HCEC 1CT (cell line): Measurements from ENCODE around the gene EIPR1.

ENCODE experiments used
- DNase-seq: peaks from one replicate; pipeline ENCODE4 v3.0.0-alpha.2; 2017

EIPR1 gene

DNA sequence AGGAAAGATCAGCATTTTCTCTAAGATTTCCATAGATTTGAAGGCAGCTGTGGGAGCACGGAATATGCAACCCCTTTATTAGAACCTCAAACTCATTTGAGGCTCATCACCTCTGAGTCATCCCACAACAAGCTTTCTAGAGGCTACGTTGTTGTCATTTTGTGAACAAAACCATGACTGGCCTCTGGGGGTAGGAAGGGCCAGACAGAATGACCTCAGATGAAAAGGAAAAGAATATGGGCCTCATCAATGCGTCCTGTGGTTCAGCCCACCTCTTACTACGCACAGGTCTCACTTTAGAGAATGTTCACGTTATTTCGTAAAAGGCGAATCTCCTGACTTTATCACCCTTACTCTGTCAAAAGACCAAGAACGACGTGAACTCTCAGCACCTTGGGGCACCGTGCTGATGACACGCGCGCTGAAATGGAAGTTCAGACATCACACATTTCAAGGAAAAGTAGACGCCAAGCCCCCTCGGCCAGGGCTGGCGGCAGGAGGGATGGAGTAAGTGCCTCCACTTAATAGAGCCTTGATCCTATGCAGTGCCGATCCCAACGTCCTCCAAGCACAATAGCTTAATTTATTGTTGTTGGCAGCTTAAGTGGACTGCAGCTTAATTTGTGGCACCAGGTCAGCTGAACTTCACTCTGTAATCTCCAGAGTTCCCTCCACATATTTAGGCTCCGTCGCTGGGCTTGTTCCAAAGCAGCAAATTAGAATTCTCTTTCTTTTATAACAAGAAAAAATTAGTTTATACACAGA lies 208.3 kb downstream of the EIPR1 start:
- peak; percentile 74 for DNase-seq

DNA sequence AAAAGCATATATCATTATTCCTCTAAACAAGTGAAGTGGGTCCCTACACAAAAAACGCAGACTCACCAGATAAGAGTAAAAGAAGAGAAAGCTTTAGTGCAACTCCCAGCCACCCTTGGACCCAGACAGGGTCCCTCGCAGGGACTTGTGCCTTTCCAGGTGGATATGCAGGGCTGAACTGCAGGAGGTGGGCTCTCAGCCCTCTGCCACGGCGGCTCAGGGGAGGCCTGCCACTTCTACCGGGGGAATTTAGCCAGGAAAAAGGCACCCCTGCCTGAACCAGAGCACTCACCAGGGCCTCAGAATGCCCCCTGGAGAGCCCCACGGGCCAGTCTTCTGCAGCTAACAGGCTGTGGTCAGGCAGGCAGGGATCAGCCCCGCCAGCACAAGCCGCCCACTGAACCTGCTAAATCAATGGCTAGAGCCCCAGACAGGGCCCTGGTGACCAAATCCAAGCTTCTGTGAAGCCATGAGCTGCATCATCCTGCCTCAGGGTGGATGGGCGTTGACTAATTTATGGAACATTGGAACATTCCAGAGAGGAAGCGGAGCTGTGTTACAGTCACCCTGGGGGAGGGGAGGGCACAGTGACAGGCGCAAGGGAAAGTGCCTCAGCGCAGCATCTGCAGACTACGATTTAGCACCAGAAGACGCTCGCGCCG lies 209.3 kb downstream of the EIPR1 start:
- peak; percentile 49 for DNase-seq

DNA sequence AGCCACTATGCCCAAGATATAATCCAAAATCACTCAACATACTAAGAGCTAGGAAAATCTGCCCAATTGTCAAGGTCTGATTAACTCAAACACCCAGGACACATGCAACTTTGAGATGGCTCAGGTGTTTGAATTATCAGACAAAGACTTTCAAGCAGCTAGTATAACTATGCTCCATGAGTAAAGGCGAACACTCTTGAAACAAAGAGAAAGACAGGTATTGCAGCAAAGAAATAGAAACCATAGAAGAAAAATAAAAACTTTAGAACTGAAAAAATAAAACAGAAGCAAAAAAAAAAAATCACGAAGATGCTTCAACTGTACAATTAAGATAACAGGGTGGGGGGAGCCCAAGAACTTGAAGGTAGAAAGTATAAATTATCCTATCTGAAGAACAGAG lies 214.2 kb downstream of the EIPR1 start:
- no peak for DNase-seq

DNA sequence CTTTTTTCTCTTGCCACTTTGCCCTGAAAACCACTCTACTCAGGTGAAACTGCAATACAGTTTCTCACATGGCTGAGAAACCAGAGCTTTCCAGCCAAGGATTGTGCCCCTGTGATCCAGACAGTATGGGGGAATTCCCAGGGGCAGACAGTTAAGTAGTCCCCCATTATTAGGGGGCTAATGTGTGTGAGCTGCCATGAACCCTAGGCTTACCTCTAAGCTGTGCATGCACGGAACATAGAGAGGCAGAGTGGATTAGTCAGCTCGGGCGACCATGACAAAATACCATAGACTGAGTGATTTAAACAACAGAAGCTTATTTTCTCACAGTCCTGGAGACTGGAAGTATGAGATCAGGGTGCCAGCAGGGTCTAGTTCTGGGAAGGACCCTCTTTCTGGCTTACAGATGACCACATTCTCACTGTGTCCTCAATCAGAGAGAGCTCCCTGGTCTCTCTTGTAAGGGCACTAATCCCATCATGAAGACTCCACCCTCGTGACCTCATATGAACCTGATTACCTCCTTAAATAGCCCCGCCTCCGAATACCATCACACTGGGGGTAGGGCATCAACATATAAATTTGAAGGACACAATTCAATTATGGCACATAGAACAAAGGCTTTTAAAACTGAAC lies 215.1 kb downstream of the EIPR1 start:
- no peak for DNase-seq

DNA sequence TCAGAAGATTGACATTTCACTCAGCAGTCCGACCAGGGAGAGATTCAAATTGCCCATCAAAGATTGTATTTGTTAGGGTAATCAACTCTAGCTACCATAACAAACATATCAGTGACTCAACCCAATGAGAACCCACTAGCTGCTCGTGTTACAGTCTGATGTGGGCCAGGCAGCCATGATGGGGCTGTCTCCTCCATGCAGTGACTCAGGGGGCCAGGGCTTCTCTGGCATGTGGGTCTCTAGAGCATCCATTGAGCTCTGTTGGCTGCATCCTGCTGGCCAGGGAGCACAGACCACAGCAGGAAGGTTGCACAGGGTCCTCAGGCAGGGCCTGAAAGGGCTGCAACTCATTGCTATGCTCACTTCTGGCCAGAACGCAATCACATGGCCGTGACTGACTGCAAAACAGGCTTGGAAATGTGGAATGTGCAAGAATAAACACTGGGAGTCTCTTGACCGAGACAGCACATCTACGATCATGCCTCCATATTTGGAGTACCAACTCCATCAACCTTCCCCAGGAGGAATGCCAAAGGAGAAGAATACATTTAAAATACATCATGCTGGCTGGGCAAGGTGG lies 216.8 kb downstream of the EIPR1 start:
- no peak for DNase-seq

DNA sequence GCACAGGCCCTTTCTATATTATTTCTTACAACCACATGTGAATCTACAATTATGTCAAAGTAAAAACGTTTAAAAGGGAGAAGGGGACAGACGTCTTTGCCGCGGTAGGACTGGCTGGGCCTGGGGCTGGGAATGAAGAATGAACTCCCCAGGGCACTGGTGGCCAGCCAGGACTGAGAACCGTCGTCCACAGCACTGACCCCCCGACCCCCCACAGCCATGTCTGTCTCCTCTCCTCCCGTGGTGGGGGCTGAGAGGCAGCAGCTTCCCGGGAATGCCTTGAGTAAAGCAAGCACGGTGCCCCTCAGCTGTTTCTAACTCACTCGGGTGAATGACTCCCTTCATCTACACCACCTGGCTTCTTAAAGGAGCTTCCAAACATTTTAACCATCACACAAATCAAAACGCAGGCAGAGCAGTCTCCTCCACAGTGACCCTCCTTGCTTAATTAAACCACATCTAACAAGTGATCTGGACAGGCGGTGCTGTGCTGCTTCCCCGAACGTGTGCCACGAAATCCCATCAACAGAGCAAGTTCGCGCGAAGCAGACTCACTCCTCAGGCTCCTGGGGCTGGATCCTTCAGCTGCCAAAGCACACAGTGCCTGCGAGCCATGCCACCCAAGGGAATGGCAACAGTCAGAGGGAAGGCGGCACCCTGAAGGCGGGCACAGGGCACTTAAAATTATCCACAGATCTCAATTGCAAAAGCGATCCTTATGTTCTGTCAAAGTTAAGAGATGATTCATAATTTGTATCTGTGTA lies 217.7 kb downstream of the EIPR1 start:
- no peak for DNase-seq

DNA sequence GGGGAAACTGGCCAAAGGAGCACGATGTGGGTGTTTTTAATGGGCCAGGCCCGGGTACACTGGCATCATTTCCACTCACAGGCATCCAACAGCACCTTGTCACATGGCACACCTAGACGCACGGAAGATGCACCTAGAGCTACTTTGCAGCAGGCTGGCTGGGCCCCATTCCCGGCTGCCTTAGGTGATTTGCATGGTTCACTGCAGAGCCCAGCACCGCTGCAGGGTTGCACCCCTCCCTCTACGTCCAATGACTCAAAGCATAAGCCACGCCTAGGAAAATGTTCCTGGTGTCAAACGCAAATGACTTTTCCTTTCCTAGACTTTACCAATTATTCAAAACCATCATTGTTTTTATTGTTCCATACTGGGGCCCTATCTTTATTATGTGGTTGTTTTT lies 222.9 kb downstream of the EIPR1 start:
- DNase-seq, result no peak

DNA sequence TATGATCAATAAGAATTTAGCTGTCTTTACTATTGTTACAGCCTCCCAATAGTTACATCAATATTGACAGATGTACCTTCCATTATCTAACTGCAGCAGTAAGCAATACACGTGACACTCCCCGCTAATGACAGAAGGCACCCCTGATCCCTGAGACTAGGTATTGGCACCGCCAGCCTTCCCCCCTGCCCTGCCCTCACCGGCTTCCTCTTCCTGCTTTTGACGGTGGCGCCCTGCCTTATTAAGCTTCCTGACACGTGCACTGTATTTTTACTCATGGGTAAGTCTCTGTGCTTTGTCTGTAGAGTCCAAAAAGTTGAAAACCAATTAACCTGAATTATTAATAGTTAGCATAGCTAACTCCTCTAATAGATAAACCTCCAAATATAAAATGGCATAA lies 223.5 kb downstream of the EIPR1 start:
- no peak for DNase-seq

DNA sequence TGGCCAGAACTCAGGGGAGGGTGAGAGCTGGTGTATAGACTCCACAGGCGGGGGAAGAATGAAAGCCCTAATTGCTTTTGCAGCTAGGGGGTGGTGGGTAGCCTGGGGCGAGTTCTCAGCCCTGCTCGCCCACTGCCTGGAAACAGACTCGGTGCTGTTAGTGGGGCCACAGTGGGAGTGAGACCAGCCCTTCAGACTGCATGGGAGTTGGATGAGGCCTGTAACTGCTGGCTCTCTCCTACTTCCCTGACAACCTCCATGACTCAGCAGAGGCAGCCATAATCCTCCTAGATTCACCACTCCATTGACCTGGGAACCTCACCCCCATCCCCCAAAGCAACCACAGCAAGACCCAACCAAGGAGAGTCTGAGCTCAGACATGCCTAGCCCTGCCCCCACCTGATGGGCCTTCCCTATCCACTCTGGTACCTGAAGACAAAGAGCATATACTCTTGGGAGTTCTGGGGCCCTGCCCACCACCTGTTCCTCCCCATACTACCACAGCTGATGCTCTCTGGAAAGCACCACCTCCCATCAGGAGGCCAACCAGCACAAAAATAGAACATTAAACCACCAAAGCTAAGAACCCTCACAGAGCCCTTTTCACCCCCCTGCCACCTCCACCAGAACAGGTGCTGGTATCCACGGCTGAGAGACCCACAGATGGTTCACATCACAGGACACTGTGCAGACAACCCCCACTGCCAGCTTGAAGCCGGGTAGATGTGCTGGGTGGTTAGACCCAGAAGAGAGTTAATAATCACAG lies 226.3 kb downstream of the EIPR1 start:
- no peak for DNase-seq

DNA sequence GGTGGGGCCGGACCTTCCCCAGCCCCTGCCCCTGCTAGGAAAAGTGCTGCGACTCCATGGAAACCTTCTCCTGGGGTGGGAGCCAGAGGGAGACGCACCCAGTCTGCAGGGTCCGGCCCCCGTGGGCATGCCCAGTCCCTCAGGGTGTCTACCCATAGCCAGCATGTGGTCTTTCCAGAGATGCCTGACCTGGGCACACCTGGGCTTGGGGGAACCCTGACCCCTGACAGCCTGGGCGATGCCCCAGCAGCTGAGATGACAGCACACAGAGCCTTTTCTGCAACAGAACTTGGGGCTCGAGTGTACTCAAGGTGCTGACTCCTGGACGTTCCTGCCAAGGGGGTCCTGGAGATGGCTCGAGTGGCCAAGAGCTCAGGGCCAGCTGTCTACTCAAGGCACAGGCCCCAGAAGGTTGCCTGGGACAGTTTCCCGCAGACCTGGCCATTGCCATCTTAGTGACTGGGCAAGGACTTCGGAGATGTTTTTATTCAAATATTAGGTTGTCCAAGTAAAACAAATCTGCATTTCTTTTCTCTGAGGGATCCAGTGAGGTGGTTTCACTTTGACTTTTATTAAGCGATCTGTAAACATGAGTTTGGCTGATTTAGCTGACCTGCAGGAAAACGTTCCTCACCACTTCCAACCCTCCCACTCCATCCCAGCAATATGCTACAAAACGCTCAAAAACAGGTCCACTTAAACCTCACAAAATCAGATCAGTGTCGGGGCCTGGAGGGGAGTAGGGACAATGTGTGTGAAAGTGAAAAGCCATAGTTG lies 228.0 kb downstream of the EIPR1 start:
- no peak for DNase-seq

DNA sequence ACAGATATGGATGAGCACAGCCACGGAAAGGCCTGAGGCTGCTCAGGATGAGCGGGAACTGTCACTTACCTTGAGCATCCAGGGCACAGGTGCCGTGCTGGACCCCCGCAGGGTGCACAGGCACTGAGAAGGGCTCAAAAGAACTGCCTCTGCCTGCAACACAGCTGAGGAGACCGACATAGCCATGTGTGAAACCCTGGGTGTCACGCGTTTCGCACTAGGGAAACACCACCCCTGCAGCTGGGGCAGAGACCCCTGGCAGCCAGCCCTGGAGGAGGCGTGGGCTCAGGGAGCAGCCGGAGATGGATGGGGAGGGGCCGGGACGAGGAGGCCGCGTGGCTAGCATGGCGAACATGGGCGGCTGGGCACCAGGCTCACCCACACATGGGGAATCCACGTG lies 228.9 kb downstream of the EIPR1 start:
- DNase-seq, result no peak

DNA sequence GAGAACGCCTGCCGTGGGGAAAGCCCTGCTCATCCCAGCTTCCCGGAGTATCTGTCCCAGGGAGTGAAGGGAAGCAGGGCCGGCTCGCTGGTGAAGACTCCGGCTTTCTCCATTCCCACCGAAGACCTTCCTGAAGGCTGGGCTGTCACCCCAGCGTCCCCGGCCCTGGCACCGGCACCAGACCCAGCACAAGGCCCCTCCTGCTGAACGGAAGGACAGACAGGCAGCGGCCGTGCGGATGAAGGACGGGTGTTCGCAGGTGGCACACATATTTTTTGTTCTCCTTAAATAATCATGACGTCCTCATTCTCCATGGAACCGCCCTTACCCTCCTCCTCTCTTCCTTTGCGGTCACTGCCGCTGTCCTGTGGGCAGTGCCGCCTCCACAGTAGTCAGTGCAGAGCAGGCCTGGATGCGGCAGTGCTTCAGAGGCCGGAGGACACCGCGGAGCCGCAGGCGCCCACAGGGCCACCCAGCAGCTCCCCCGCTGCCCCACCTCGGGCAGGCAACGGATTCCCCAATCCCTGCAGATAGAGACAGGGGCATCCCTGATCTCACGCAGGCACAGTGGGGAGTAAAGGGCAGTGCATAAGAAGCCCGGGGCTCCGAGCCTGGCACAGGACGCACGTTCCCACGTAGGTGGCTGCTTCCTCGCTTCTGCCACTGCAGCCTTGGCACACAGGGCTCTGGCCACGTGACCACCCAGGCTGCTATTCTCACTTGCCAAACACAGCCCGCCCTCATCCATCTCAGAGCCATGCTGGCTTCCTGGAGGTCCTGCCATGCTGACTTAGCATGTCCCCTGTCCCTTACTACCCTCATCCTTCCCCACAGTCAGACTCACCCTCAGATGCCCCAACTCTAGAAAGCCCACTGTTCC lies 229.7 kb downstream of the EIPR1 start:
- DNase-seq, result no peak

DNA sequence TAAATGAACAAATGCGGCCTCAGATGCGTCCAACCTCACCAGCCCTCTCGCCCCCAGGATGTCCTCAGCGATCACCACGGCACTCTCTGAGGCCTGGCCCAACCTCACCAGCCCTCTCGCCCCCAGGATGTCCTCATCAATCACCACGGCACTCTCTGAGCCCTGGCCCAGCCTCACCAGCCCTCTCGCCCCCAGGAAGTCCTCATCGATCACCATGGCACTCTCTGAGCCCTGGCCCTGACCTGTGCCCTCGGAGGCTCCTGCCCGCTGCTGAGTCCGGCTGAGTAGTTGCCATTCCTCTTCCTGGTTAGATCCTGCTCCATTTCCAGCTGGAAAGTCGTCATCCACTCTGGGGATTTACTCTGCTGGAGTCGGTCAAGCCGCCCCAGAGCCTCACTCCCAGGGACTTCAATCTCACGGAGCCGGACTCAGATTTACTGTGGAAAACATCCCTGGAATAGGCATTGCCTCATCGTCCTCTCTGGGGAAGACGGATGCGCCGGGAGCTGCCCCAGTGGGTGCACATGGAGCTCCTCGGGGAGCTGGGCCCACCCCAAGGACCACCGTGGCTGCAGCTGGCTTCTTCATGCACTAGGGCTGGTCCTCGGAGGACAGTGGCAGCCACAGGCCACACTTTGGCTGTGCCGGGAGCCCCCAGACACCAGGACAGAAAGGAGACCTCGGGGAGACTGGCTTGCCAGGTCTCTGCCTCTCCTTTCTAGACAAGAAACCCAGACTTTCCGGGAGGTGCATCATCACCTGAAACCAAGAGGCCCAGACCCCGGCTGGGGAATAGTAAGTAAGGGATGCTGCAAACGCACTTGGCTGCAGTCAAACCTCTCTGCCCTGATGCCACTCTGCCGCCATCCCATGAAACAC lies 230.6 kb downstream of the EIPR1 start:
- DNase-seq, result no peak

DNA sequence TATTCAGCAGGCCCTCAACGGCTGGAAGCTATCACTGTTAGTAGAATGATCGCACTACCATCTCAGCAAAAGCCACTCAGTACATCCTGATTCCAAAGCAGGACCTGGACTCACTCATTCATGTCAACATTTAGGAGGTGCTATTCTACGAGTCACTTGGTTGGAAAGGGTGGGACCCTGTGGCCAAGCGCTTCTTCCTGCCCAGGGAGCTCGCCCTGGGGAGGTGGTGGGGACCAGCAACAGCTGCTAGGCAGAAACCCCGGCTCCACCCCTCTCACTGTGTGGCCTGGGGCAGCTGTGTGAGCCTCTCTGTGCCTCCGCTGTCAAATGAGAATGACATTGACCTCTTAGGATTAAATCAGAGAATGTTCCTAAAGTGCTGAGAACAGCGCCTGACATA lies 231.4 kb downstream of the EIPR1 start:
- no peak for DNase-seq

DNA sequence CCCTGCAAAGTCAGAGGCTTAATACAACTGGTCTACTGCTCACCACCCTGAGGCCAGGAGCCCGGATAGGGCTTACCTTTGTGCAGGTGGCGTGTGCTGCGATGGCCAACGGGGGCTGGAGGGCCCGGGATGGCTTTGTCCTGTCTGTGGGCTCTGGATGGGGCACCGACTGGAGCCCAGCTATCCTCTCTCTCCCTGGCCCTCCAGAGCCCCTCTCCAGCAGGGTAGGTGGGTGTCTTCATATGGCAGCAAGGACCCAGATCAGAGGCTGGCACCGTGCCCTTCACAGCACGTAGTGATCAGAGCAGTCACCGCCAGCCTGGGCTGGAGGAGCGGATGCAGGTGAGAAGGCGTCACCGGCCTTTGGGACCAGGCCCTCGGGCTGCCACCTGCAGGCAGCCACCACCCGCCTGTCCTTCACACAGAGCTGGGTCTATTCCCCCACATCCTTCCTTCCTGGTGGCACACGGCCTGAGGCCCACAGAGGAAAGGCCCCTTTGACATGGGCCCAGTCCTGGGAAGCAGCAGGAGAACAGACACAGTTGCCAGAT lies 232.1 kb downstream of the EIPR1 start:
- DNase-seq, result no peak

DNA sequence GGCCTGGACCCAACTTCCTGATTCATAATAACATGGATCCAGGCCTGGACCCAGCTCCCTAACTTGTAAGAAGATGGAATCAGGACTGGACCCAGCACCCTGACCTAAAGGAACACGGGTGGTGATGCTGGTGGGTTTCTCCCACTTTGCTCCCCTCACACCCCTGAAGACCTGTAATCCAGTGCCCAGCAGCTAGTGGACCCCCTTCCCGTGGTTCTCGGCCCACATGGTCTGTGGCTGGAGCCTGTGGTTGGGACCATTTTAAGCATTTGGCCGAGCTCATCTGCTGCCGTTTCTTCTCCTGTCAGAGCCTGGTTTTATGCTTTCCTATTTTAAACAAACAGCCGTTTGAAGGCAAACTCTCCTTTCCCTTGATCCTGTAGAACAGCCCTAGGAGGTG lies 232.8 kb downstream of the EIPR1 start:
- DNase-seq, result no peak

DNA sequence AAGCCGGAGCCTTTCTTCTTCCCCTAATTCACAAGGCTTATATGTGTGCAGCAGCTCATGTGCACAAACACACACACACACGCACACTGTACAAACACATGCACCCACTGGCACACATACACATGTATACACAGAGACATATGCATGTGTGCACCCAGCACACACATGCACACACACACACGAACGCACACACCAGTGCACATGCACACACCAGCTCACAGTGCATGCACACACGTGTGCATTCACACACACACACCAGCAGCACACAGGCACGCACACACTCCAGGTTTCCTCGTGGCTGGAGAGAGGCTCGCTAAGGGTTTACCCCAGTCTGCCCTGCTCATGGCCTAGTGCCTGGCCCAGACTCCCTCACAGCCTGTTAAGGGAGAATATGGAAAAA lies 234.0 kb downstream of the EIPR1 start:
- no peak for DNase-seq

DNA sequence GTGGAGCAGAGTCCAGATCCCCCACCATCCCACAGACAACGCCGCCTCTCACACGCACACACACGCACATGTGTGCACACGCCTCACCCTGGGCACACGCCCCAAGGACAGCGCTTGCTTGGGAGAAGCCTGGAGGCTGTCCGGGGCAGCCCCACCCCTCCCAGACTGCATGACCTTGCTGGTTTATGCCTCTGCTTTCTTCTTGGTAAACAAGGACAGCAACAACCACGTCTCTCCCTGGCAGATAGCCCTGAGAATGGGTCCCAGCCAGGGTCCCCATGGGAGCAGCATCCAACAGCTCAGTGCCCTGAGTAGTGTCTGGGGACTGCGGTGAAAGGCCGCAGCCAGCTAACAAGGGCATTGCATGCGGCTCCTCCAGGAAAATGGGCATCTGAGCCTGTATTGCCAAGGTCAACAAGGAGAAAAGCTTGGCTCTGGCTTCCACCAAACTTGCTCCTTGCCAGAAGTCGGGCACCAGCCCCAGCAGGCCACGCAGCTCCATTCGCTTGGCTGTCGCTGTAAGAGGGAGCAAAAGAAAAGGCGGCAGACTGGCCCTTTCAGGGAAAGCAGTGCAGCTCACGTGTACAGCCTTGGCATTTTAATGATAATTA lies 234.6 kb downstream of the EIPR1 start:
- no peak for DNase-seq

DNA sequence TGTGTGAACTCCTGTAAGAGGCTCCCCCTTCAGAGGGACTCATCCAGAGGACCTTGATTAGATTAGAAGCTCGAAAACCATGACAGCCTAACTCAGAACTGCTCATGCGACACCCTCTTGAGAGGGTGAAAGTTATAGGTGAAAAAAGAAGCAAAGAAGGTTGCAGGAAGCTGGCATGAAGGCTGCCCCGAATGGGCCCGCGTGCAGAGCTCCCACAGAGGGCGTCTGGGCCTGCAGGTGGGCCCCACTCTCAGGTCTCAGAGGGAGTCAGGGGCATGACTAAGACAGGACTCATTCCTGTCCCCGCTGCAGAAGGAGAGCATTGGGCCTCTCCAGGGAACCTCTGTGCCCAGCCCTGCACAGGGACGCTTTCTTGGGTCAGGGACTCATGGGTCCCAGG lies 235.4 kb downstream of the EIPR1 start:
- no peak for DNase-seq
